GM12878 (cell line): Measurements from ENCODE around the gene VPS29.

Experiments
- CBFB ChIP-seq: IDR thresholded peaks from 2 replicates; pipeline ENCODE4 v1.6.1; 2016; ENCODE audit warnings: antibody characterized with exemption, low read depth
- CREB1 ChIP-seq: IDR thresholded peaks from 2 replicates; pipeline ENCODE4 v1.6.1; 2012; ENCODE audit warnings: low read depth, mild to moderate bottlenecking, inconsistent platforms
- CTCF ChIP-seq, 3 experiments: IDR thresholded peaks in 2 of 3; conservative IDR thresholded peaks in 1 of 3; 2 replicates each; pipeline ENCODE4 v1.5.1; 2011; ENCODE audit warnings: low read depth in 3 of 3, low read length in 3 of 3, mild to moderate bottlenecking in 3 of 3, control low read depth in 2 of 3, moderate library complexity in 2 of 3, inconsistent platforms in 1 of 3, mixed read lengths in 1 of 3; ENCODE audit not compliant: control insufficient read depth in 2 of 3, insufficient read depth in 1 of 3; ENCODE audit errors: extremely low read depth in 1 of 3
- EP300 ChIP-seq, 2 experiments: fragments of 150-350 bp in 1 of 2; IDR thresholded peaks; 2 replicates each; pipeline ENCODE4 v1.6.1; 2011 to 2012; ENCODE audit warnings: low read depth in 2 of 2, low read length in 2 of 2, borderline replicate concordance in 1 of 2, improper control_type of control experiment in 1 of 2, inconsistent platforms in 1 of 2; ENCODE audit not compliant: control insufficient read depth in 1 of 2
- EZH2 ChIP-seq: IDR thresholded peaks from 2 replicates; pipeline ENCODE4 v1.6.1; 2012; ENCODE audit warnings: low read depth, mild to moderate bottlenecking, control low read depth, inconsistent platforms, low read length, borderline replicate concordance; ENCODE audit not compliant: control insufficient read depth
- HCFC1 ChIP-seq: fragments of 150-350 bp; IDR thresholded peaks from 2 replicates; pipeline ENCODE4 v1.6.1; 2014; ENCODE audit warnings: low read length
- MEF2A ChIP-seq: IDR thresholded peaks from 2 replicates; pipeline ENCODE4 v1.6.1; 2011; ENCODE audit warnings: low read depth, mild to moderate bottlenecking, low read length, moderate library complexity; ENCODE audit not compliant: insufficient read depth
- PAX8 ChIP-seq: fragments of 450-650 bp; IDR thresholded peaks from 2 replicates; pipeline ENCODE4 v1.6.1; 2017; ENCODE audit warnings: mild to moderate bottlenecking, moderate library complexity
- POLR2A ChIP-seq: IDR thresholded peaks from 2 replicates; pipeline ENCODE4 v1.6.1; 2011; ENCODE audit warnings: low read depth, mild to moderate bottlenecking, low read length
- RAD21 ChIP-seq: IDR thresholded peaks from 2 replicates; pipeline ENCODE4 v1.6.1; 2011; ENCODE audit warnings: mild to moderate bottlenecking, low read depth, low read length, moderate library complexity; ENCODE audit not compliant: insufficient read depth
- SIN3A ChIP-seq: IDR thresholded peaks from 2 replicates; pipeline ENCODE4 v1.6.1; 2012; ENCODE audit warnings: low read depth, low read length, improper control_type of control experiment
- SP1 ChIP-seq: IDR thresholded peaks from one replicate; pipeline ENCODE4 v1.6.1; 2011; ENCODE audit warnings: low read depth, low read length
- ZSCAN29 ChIP-seq: fragments of 450-650 bp; IDR thresholded peaks from 2 replicates; pipeline ENCODE4 v1.6.1; 2017; ENCODE audit warnings: mild to moderate bottlenecking, moderate library complexity

DNA sequence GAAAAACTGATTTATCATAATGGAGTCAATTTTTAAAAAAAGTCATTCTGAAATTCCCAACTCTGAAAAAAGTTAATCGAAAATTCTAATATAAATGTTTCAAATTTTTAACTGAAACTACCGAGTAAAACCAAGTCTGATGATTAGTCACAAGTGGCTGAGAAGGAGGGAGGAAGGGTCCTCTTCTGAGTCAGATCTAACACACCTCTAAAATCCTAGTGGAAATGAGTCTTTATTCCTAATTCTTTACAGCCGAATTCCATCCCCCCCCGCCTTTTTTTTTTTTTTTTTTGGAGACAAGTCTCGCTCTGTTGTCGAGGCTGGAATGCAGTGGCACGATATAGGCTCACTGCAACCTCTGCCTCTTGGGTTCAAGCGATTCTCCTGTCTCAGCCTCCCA is 38.1 kb upstream of the VPS29 start:
- TF ChIP-seq RAD21 (no peak), CTCF (IDR thresholded peaks at IDR 0.05 in 2 of 3, conservative IDR thresholded peaks at IDR 0.05 in 1 of 3; ENCODE audit: control insufficient read depth in 2 of 3, extremely low read depth in 1 of 3, insufficient read depth in 1 of 3, low read depth in 3 of 3, low read length in 3 of 3) (no peak), EZH2 (no peak), MEF2A (no peak), HCFC1 (no peak), CBFB (no peak), EP300 (IDR thresholded peaks at IDR 0.05; ENCODE audit: borderline replicate concordance in 1 of 2, control insufficient read depth in 1 of 2, low read depth in 2 of 2, low read length in 2 of 2) (no peak), CREB1 (no peak), ZSCAN29 (no peak), SIN3A (no peak), POLR2A (no peak), PAX8 (no peak), SP1 (no peak)
